ENCODE results near the gene MAN1C1. TPM values are rescaled to one million over a fixed set of nuclear protein-coding genes. Genes with fewer than 3 reads are reported as not detected.

MAN1C1 gene
- total RNA-seq, 1 experiment from 2014 or later: 0.11 TPM

- no peaks in the 10 kb centered on the region for H4K20me1 ChIP-seq (ENCODE audit: low read length)
- DNase-seq: no peak
- intact Hi-C loops (cut with micrococcal nuclease): no loop called here
These were observed 48.0 kb downstream of the MAN1C1 start for GRCh38 chr1:25664357-25665199.

DNA sequence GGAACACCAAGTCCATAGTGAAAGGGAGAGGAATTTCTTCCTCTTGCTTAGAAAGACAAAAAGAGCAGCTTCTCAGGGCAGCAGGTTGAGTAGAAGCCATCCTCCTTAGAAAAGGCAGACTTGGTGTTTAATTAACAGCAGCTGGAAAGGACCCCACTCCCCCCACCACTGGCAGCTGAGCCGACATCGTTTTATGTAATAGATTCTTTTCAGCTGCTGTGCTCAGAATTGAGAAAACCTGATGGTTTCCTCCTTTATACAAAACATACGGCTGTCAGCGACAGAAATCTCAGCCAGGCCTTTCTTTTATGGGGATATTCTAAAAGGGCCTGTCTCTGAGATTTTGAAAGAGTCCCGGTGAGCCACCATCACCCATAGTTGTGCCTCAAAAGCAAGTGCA is 49.9 kb downstream of the MAN1C1 start:
- Histone ChIP-seq H3K27me3 (ENCODE audit: low read length) (no peaks in the 10 kb centered on the region), H3K4me2 (ENCODE audit: low read length) (no peak overlapping the region), H3K4me1 (ENCODE audit: insufficient read depth, low read length) (peaks cover 6% of the 10 kb centered on the region), H3K4me3 (ENCODE audit: low read length) (no peak overlapping the region), H3K9me3 (ENCODE audit: low read length) (no peaks in the 10 kb centered on the region), H3K79me2 (ENCODE audit: low read length) (no peaks in the 10 kb centered on the region), H3F3A (ENCODE audit: low read length, unreplicated experiment) (no peaks in the 10 kb centered on the region), H3K36me3 (ENCODE audit: low read depth, low read length) (no peaks in the 10 kb centered on the region), H3K9me2 (replicated peaks; ENCODE audit: low read length) (no peaks in the 10 kb centered on the region), H3K27ac (ENCODE audit: low read length) (no peak overlapping the region), H3K9ac (ENCODE audit: low read length) (no peak overlapping the region), H4K20me1 (ENCODE audit: low read length) (no peaks in the 10 kb centered on the region), H2AFZ (ENCODE audit: low read length) (no peak overlapping the region)
- BruUV-seq (replicated peaks): no TSS peak
- CTCF ChIA-PET: no interaction called here
- TF ChIP-seq EZH2 (IDR thresholded peaks at IDR 0.05; ENCODE audit: low read length, unreplicated experiment) (no peak), EZH2phosphoT487 (IDR thresholded peaks at IDR 0.05; ENCODE audit: borderline replicate concordance, low read length) (no peak)
- TF ChIP-seq, protein P1, sequence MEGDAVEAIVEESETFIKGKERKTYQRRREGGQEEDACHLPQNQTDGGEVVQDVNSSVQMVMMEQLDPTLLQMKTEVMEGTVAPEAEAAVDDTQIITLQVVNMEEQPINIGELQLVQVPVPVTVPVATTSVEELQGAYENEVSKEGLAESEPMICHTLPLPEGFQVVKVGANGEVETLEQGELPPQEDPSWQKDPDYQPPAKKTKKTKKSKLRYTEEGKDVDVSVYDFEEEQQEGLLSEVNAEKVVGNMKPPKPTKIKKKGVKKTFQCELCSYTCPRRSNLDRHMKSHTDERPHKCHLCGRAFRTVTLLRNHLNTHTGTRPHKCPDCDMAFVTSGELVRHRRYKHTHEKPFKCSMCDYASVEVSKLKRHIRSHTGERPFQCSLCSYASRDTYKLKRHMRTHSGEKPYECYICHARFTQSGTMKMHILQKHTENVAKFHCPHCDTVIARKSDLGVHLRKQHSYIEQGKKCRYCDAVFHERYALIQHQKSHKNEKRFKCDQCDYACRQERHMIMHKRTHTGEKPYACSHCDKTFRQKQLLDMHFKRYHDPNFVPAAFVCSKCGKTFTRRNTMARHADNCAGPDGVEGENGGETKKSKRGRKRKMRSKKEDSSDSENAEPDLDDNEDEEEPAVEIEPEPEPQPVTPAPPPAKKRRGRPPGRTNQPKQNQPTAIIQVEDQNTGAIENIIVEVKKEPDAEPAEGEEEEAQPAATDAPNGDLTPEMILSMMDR (conservative IDR thresholded peaks at IDR 0.05; ENCODE audit: low read depth, low read length): no peak
- DNase-seq (no peak), ATAC-seq (no peak)
- POLR2A ChIA-PET (ENCODE audit: unreplicated experiment): interaction anchor here (0.7 kb wide), 1 partner anchor 79 kb away, joined by 5 read pairs; no protein-coding TSS in a partner anchor
- intact Hi-C loops (cut with micrococcal nuclease): no loop called here

More at GRCh38 chr1:25664357-25665199, 48.0 kb downstream of the MAN1C1 start:
- no peak for ATAC-seq
- Histone ChIP-seq H3K9me3 (ENCODE audit: low read length) (no peaks in the 10 kb centered on the region), H3K27ac (ENCODE audit: low read length) (no peak overlapping the region), H3K4me3 (ENCODE audit: low read length) (no peak overlapping the region), H2AFZ (ENCODE audit: low read length) (no peak overlapping the region), H3F3A (ENCODE audit: low read length, unreplicated experiment) (no peaks in the 10 kb centered on the region), H3K79me2 (ENCODE audit: low read length) (no peaks in the 10 kb centered on the region), H3K4me2 (ENCODE audit: low read length) (no peak overlapping the region), H3K36me3 (ENCODE audit: low read depth, low read length) (no peaks in the 10 kb centered on the region), H3K4me1 (ENCODE audit: insufficient read depth, low read length) (peaks cover 13% of the 10 kb centered on the region), H3K27me3 (ENCODE audit: low read length) (no peaks in the 10 kb centered on the region), H3K9ac (ENCODE audit: low read length) (no peak overlapping the region), H3K9me2 (replicated peaks; ENCODE audit: low read length) (no peaks in the 10 kb centered on the region)
- ChIA-PET POLR2A (ENCODE audit: unreplicated experiment) (no interaction called here), CTCF (no interaction called here)
- no TSS peak for BruUV-seq (replicated peaks)
- no peak for TF ChIP-seq EZH2phosphoT487 (IDR thresholded peaks at IDR 0.05; ENCODE audit: borderline replicate concordance, low read length)
- TF ChIP-seq, protein P1 (conservative IDR thresholded peaks at IDR 0.05; ENCODE audit: low read depth, low read length): no peak
- no peak for TF ChIP-seq EZH2 (IDR thresholded peaks at IDR 0.05; ENCODE audit: low read length, unreplicated experiment)

- no peaks in the 10 kb centered on the region for H3K79me2 ChIP-seq (ENCODE audit: low read length)
- H3K4me3 ChIP-seq (ENCODE audit: low read length): no peak overlapping the region
- no peaks in the 10 kb centered on the region for H4K20me1 ChIP-seq (ENCODE audit: low read length)
- no peaks in the 10 kb centered on the region for H3K27me3 ChIP-seq (ENCODE audit: low read length)
- ATAC-seq (no peak), DNase-seq (no peak)
- H3K4me1 ChIP-seq (ENCODE audit: insufficient read depth, low read length): peaks cover 9% of the 10 kb centered on the region
- H3K4me2 ChIP-seq (ENCODE audit: low read length): no peak overlapping the region
- intact Hi-C loops (cut with micrococcal nuclease): no loop called here
- TF ChIP-seq, protein P1 (conservative IDR thresholded peaks at IDR 0.05; ENCODE audit: low read depth, low read length): no peak
- TF ChIP-seq EZH2phosphoT487 (IDR thresholded peaks at IDR 0.05; ENCODE audit: borderline replicate concordance, low read length) (no peak), EZH2 (IDR thresholded peaks at IDR 0.05; ENCODE audit: low read length, unreplicated experiment) (no peak)
- POLR2A ChIA-PET (ENCODE audit: unreplicated experiment): no interaction called here
- no peaks in the 10 kb centered on the region for H3K9me3 ChIP-seq (ENCODE audit: low read length)
- no peak overlapping the region for H3K27ac ChIP-seq (ENCODE audit: low read length)
- no TSS peak for BruUV-seq (replicated peaks)
- CTCF ChIA-PET: no interaction called here
- H3K9ac ChIP-seq (ENCODE audit: low read length): no peak overlapping the region
- no peaks in the 10 kb centered on the region for H3K9me2 ChIP-seq (replicated peaks; ENCODE audit: low read length)
- H2AFZ ChIP-seq (ENCODE audit: low read length): no peak overlapping the region
- H3K36me3 ChIP-seq (ENCODE audit: low read depth, low read length): no peaks in the 10 kb centered on the region
- H3F3A ChIP-seq (ENCODE audit: low read length, unreplicated experiment): no peaks in the 10 kb centered on the region
These were observed 52.5 kb downstream of the MAN1C1 start for GRCh38 chr1:25668931-25669573.
